GM12874 (cell line): Measurements from ENCODE around the gene TPM2.

ENCODE experiments used
- TF ChIP-seq, protein P1 (sequence below): IDR thresholded peaks from 2 replicates; pipeline ENCODE4 v1.5.1; 2011; ENCODE audit warnings: low read depth, mild to moderate bottlenecking, control low read depth, low read length, moderate library complexity; ENCODE audit not compliant: insufficient read depth

TPM2 gene

DNA sequence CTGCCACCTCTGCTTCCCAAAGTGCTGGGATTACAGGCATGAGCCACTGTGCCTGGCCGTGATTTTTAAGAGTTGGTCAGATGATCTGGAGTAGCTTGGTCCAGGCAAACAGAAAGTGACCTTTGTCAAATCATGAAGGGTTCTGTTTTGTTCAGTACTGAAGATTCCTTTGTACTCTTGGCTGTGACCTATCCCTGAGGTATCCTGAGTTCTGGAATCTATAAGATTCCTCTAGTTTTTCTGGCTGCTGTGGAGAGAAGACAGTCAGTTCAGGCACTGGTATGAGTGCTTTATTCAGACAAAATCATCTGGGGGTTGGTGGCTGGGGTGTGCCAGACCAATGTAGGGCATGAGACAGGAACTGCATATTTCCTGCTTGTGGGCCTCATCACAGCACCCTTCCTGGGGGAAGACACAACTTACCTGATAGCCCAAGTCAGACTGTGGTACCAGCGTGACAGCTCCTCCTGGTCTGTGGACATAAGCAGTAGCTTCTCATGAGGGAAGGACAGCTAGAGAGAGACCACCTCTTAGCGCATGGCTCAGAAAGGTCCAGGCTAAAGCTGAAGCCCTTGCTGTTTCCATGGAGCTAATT lies 27.9 kb downstream of the TPM2 start:
- TF ChIP-seq, protein P1, sequence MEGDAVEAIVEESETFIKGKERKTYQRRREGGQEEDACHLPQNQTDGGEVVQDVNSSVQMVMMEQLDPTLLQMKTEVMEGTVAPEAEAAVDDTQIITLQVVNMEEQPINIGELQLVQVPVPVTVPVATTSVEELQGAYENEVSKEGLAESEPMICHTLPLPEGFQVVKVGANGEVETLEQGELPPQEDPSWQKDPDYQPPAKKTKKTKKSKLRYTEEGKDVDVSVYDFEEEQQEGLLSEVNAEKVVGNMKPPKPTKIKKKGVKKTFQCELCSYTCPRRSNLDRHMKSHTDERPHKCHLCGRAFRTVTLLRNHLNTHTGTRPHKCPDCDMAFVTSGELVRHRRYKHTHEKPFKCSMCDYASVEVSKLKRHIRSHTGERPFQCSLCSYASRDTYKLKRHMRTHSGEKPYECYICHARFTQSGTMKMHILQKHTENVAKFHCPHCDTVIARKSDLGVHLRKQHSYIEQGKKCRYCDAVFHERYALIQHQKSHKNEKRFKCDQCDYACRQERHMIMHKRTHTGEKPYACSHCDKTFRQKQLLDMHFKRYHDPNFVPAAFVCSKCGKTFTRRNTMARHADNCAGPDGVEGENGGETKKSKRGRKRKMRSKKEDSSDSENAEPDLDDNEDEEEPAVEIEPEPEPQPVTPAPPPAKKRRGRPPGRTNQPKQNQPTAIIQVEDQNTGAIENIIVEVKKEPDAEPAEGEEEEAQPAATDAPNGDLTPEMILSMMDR = no peak

DNA sequence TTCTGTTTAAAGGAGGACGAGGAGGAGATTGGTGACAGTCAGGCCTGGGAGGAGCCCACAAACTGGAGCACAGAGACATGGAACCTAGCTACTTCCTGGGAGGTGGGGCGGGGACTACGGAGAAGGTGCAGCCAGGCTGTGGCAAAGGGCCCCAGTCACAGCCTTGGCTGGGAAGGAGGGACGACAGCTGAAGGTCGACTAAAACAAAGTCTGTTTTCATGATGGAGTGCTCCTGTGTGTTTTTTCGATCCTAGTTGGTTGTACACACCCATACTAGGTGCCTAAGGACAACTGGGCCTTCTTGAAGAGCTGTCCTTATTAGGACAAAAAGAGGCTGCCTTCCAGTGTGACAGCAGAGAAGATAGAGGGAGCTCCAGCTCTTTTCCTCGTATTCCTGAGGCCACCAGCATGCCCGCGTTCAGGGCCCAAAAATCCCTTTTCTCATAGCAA lies 28.7 kb downstream of the TPM2 start:
- TF ChIP-seq, protein P1 = no peak

DNA sequence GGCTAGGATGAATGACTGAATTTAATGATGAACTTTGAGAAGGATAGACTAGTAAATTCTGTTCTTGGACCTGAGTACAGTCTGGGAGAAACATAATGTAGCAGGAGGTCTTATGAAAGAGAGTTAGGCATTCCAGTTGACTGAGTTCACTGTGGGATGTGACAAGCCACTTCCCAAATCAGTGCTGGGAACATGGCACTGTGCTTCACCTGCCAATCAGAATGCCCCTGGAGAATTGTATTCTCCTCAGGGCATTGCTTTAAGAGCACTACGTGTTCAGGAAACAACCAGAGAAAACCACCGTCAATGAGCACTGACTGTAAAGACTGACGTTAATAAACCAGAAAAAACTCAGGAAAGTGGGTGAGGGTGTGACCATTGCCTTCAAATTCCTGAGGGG lies 30.4 kb downstream of the TPM2 start:
- TF ChIP-seq, protein P1 = no peak

DNA sequence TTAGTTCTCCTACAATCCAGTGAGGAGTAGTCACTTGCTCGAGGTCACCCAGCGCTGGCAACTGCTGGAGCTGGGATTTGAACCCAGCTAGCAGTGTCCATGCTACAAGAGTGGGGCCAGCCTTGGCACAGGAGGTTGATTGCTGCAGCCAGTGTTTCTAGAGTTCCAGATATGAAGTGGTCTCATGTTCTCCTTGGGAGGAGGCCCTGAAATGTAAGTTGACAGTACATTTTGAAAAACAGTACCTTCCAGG lies 30.8 kb downstream of the TPM2 start:
- TF ChIP-seq, protein P1 = no peak

DNA sequence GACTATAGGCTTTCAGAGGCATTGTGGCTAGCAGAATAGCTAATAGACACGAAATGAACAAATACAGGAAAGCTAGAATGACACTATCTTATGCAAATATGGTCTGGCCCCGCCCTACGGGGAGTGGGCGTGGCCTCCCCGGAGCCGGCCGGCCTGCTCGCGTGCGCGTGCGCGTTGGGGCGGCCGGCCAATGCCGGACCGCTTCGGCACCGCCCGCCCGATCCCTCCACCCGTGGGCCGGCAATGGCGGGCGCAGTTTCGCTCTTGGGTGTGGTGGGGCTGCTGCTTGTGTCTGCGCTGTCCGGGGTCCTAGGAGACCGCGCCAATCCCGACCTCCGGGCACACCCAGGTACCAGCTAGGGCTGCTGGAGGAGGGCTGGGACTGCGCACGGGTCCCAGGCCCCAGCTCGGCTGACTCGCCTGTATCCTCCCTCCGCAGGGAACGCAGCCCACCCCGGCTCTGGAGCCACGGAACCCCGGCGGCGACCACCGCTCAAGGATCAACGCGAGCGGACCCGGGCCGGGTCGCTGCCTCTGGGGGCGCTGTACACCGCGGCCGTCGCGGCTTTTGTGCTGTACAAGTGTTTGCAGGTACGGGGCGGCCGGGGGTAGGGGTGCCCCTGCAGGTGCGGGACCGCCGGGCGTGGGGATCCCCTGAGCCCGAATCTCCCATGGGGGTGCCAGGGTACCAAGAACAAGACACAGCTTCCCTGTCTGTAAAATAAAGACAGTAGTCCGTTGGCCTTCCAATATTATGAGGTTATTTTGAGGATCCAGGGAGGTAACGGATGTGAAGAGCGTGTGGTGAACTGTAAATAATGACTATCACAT lies 31.4 kb downstream of the TPM2 start, which contains the start of gene CCDC107:
TSS of gene CCDC107 (plus strand) at position 156 of the 831 bp plus-strand sequence. CDS start at position 244, 88 bp downstream.
- TF ChIP-seq, protein P1 = peak; percentile 82

DNA sequence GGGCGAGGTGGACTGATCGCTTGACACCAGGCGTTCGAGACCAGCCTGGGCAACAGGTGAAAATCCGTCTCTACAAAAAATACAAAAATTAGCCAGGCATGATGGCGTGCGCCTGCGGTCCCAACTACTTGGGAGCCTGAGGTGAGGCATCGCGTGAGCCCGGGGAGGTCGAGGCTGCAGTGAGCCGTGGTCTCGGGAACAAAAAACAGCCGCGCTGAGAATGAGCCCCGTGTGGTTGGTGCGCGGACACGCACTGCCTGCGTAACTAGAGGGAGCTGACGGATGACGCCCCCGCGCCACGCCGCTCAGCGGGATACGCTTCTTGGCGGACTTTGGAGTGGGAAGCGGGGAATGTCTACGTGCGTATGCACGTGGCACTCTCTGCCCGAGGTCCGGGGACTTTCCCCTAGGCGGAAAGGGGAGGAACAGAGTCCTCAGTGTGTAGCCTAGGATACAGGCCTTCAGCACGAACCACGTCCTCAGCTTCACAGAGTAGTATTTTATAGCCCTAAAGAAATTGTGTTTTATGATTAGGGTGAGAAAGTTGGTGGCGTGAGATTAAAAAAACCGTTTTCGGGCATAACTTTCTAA lies 32.1 kb downstream of the TPM2 start, which contains the start of gene RMRP:
TSS of gene RMRP (minus strand) at position 474 of the 591 bp plus-strand sequence.
- TF ChIP-seq, protein P1 = 0 out of 2 replicates have a peak, but pooled peaks have one; percentile 15

DNA sequence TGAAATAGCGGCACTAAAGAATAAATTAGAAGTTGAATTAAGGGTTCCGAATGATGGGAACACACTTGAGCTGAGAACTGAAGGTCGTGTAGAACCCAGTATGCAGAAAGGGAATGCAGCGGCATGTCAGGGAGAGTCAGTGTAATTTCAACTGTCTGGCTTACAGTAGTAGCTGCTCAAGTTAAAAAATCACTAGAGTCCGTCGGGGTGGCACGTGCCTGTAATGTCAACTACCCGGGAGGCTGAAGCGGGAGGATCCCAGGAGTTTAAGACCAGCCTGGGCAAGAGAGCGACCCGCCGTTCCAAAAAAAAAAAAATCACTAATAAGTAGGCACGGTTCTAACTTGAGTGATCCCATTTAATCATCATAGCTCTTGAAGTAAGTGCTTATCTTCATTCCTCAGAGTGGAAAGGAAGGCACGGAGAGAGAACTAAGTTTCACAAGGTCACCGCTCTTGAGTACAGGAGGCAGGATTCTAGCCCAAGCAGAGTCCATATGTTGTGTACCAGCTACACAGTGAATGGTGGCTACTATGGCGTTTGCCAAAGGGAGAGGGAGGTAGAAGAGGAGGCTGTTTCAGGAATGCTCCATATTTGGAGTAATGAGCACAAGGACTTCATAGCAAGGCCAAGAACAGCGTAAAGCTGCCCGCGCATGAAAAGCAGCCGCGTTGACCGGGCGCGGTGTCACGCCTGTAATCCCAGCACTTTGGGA lies 32.7 kb downstream of the TPM2 start:
- TF ChIP-seq, protein P1 = no peak
